ENCODE measurements around the gene CKAP2L. TPM values are rescaled to one million over a fixed set of nuclear protein-coding genes. Genes with fewer than 3 reads are reported as not detected.

The CKAP2L gene
- total and polyA plus RNA-seq, 2 donors (not counting 3 experiments of a cell fraction or from before 2014, with no cell fraction given), result 3.4 to 30.7 TPM

GRCh38 chr2:112723547-112723940 is 40.9 kb downstream of the CKAP2L start:
- Histone ChIP-seq H3K9me3 (replicated peaks; ENCODE audit: control insufficient read depth, insufficient read depth, low read length) (no peaks in the 10 kb centered on the region), H2AFZ (ENCODE audit: low read depth, low read length) (no peak overlapping the region), H3K79me2 (ENCODE audit: control insufficient read depth, insufficient read depth, low read length) (no peaks in the 10 kb centered on the region), H3K27me3 (ENCODE audit: control insufficient read depth in 2 of 2, insufficient read depth in 2 of 2, low read length in 2 of 2) (peaks cover 0 to 6% of the 10 kb centered on the region in 2 experiments), H3K36me3 (ENCODE audit: control insufficient read depth in 2 of 2, extremely low read depth in 1 of 2, insufficient read depth in 2 of 2, low read length in 2 of 2) (no peaks in the 10 kb centered on the region), H3K9ac (replicated peaks; ENCODE audit: extremely low read depth, insufficient read depth, low read length) (no peak overlapping the region), H3K4me2 (ENCODE audit: insufficient read depth, low read length) (no peak overlapping the region), H3K27ac (ENCODE audit: insufficient read depth, low read depth, low read length) (no peak overlapping the region), H4K20me1 (replicated peaks; ENCODE audit: control insufficient read depth, extremely low read depth, insufficient read depth, low read length) (no peaks in the 10 kb centered on the region), H3K4me1 (ENCODE audit: control insufficient read depth, extremely low read depth, insufficient read depth, low read length) (peaks cover 2% of the 10 kb centered on the region), H3K9me1 (replicated peaks; ENCODE audit: control insufficient read depth, extremely low read depth, insufficient read depth, low read length) (no peaks in the 10 kb centered on the region), H3K4me3 (replicated peaks in 1 of 3; ENCODE audit: insufficient read depth in 1 of 3, low read depth in 1 of 3, low read length in 3 of 3) (no peak overlapping the region)
- dilution Hi-C loops (cut with MboI; ENCODE audit: extremely low pct_ligation_motif_present, low sequenced_read_pairs) (no loop called here), intact Hi-C loops (cut with micrococcal nuclease) (no loop called here)
- BruUV-seq (replicated peaks), result no TSS peak
- FAIRE-seq (no peak), DNase-seq (ENCODE audit: low read depth, low spot score) (no peak)
- TF ChIP-seq POLR2A (IDR thresholded peaks at IDR 0.05; ENCODE audit: low read depth, low read length) (no peak), FOS (IDR thresholded peaks at IDR 0.05; ENCODE audit: borderline replicate concordance, insufficient read depth, low read length) (no peak), JUN (IDR thresholded peaks at IDR 0.05; ENCODE audit: borderline replicate concordance, insufficient read depth, insufficient read length, low read depth) (no peak), MYC (IDR thresholded peaks at IDR 0.05; ENCODE audit: low read depth, low read length) (no peak), GATA2 (IDR thresholded peaks at IDR 0.05; ENCODE audit: insufficient read depth, insufficient read length, low read depth, low read length) (no peak), CTCF (IDR thresholded peaks at IDR 0.05; ENCODE audit: extremely low read depth in 1 of 2, insufficient read depth in 1 of 2, low read depth in 1 of 2, low read length in 2 of 2) (no peak), POLR2AphosphoS5 (IDR thresholded peaks at IDR 0.05; ENCODE audit: insufficient read depth, low read depth, low read length) (no peak), EZH2 (IDR thresholded peaks at IDR 0.05; ENCODE audit: borderline replicate concordance, low read depth, low read length, severe bottlenecking) (no peak)
- TF ChIP-seq, protein P1, sequence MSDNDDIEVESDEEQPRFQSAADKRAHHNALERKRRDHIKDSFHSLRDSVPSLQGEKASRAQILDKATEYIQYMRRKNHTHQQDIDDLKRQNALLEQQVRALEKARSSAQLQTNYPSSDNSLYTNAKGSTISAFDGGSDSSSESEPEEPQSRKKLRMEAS (IDR thresholded peaks at IDR 0.05; ENCODE audit: insufficient read depth, insufficient read length), result no peak
- POLR2A ChIA-PET, result interaction anchor here (0.5 kb wide), 1 partner anchor 292 kb away, joined by 3 read pairs; no protein-coding TSS in a partner anchor
- CTCF ChIA-PET, result interaction anchor here (0.8 to 9.1 kb wide), 4 partner anchors 96 to 139 kb away, joined by 3 to 207 read pairs (median 88); partner anchors contain the start of gene CHCHD5

Measured in endothelial cell of umbilical vein (primary cell).